ENCODE data around the gene LMO1.

The LMO1 gene

GRCh38 chr11:8225589-8226036 is 38.1 kb downstream of the LMO1 start:
- no peaks in the 10 kb centered on the region for H3K4me1 ChIP-seq (ENCODE audit: control insufficient read depth, low read length)
- no peaks in the 10 kb centered on the region for H3K79me2 ChIP-seq (ENCODE audit: control insufficient read depth, low read length)
- H3K4me3 ChIP-seq (ENCODE audit: low read length): no peak overlapping the region
- H3K4me2 ChIP-seq (ENCODE audit: low read length): no peak overlapping the region
- no peak overlapping the region for H3K27ac ChIP-seq (ENCODE audit: low read depth, low read length)
- no peaks in the 10 kb centered on the region for H4K20me1 ChIP-seq (ENCODE audit: control insufficient read depth, insufficient read depth, low read depth, low read length)
- H3K9me2 ChIP-seq (replicated peaks; ENCODE audit: control insufficient read depth, low read length): no peaks in the 10 kb centered on the region
- H3K9me3 ChIP-seq (ENCODE audit: control insufficient read depth, insufficient read depth, low read length): no peaks in the 10 kb centered on the region
- no peaks in the 10 kb centered on the region for H3F3A ChIP-seq (ENCODE audit: control insufficient read depth, insufficient read depth)
- H3K27me3 ChIP-seq (ENCODE audit: control insufficient read depth, low read length): no peaks in the 10 kb centered on the region
- no peaks in the 10 kb centered on the region for H3K36me3 ChIP-seq (ENCODE audit: control insufficient read depth, low read length)
- TF ChIP-seq EZH2phosphoT487 (IDR thresholded peaks at IDR 0.05; ENCODE audit: borderline replicate concordance, low read length) (no peak), CTCF (IDR thresholded peaks at IDR 0.05; ENCODE audit: low read depth, low read length, poor library complexity, severe bottlenecking) (peak; percentile 95)

- no peaks in the 10 kb centered on the region for H3K36me3 ChIP-seq (ENCODE audit: control insufficient read depth, low read length)
- H3K4me1 ChIP-seq (ENCODE audit: control insufficient read depth, low read length): no peaks in the 10 kb centered on the region
- H3K9me3 ChIP-seq (ENCODE audit: control insufficient read depth, insufficient read depth, low read length): no peaks in the 10 kb centered on the region
- no peak overlapping the region for H3K4me2 ChIP-seq (ENCODE audit: low read length)
- H3F3A ChIP-seq (ENCODE audit: control insufficient read depth, insufficient read depth): no peaks in the 10 kb centered on the region
- no peak overlapping the region for H3K27ac ChIP-seq (ENCODE audit: low read depth, low read length)
- no peaks in the 10 kb centered on the region for H4K20me1 ChIP-seq (ENCODE audit: control insufficient read depth, insufficient read depth, low read depth, low read length)
- H3K79me2 ChIP-seq (ENCODE audit: control insufficient read depth, low read length): no peaks in the 10 kb centered on the region
- no peak for TF ChIP-seq CTCF (IDR thresholded peaks at IDR 0.05; ENCODE audit: low read depth, low read length, poor library complexity, severe bottlenecking)
- no peak for TF ChIP-seq EZH2phosphoT487 (IDR thresholded peaks at IDR 0.05; ENCODE audit: borderline replicate concordance, low read length)
- H3K27me3 ChIP-seq (ENCODE audit: control insufficient read depth, low read length): no peaks in the 10 kb centered on the region
- no peak overlapping the region for H3K4me3 ChIP-seq (ENCODE audit: low read length)
- no peaks in the 10 kb centered on the region for H3K9me2 ChIP-seq (replicated peaks; ENCODE audit: control insufficient read depth, low read length)
Measured at GRCh38 chr11:8224711-8225110, 39.0 kb downstream of the LMO1 start.

DNA sequence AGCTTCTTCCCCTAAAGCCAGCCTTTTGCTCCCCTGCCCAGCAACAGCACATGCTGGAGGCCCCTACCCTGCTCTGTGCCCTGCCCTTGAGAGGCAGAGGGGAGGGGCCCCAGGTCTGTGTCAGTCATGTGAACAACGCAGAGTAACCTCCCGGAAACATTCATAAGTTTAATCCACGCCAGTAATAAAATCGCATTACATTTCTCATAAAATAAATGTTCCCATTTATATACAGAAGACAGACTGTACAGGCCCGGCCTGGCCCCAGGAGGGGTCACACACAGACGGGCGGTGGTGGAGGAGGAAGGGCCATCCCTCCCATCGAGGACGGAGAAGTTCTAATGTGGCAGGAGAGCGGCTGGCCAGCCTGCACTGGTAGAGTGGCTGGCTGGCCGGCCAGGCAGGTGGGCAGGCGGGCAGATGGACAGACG is 39.5 kb downstream of the LMO1 start:
- H3K4me2 ChIP-seq (ENCODE audit: low read length): no peak overlapping the region
- H3F3A ChIP-seq (ENCODE audit: control insufficient read depth, insufficient read depth): no peaks in the 10 kb centered on the region
- no peaks in the 10 kb centered on the region for H3K27me3 ChIP-seq (ENCODE audit: control insufficient read depth, low read length)
- TF ChIP-seq CTCF (IDR thresholded peaks at IDR 0.05; ENCODE audit: low read depth, low read length, poor library complexity, severe bottlenecking) (no peak), EZH2phosphoT487 (IDR thresholded peaks at IDR 0.05; ENCODE audit: borderline replicate concordance, low read length) (no peak)
- no peak overlapping the region for H3K27ac ChIP-seq (ENCODE audit: low read depth, low read length)
- H3K9me2 ChIP-seq (replicated peaks; ENCODE audit: control insufficient read depth, low read length): no peaks in the 10 kb centered on the region
- H3K4me1 ChIP-seq (ENCODE audit: control insufficient read depth, low read length): no peaks in the 10 kb centered on the region
- H3K36me3 ChIP-seq (ENCODE audit: control insufficient read depth, low read length): no peaks in the 10 kb centered on the region
- no peaks in the 10 kb centered on the region for H4K20me1 ChIP-seq (ENCODE audit: control insufficient read depth, insufficient read depth, low read depth, low read length)
- H3K4me3 ChIP-seq (ENCODE audit: low read length): no peak overlapping the region
- H3K9me3 ChIP-seq (ENCODE audit: control insufficient read depth, insufficient read depth, low read length): no peaks in the 10 kb centered on the region
- no peaks in the 10 kb centered on the region for H3K79me2 ChIP-seq (ENCODE audit: control insufficient read depth, low read length)

GRCh38 chr11:8223513-8223900 is 40.2 kb downstream of the LMO1 start:
- no peaks in the 10 kb centered on the region for H3K4me1 ChIP-seq (ENCODE audit: control insufficient read depth, low read length)
- no peaks in the 10 kb centered on the region for H3K36me3 ChIP-seq (ENCODE audit: control insufficient read depth, low read length)
- H3K27ac ChIP-seq (ENCODE audit: low read depth, low read length): no peak overlapping the region
- H3K27me3 ChIP-seq (ENCODE audit: control insufficient read depth, low read length): no peaks in the 10 kb centered on the region
- H3K79me2 ChIP-seq (ENCODE audit: control insufficient read depth, low read length): no peaks in the 10 kb centered on the region
- no peaks in the 10 kb centered on the region for H3F3A ChIP-seq (ENCODE audit: control insufficient read depth, insufficient read depth)
- H3K4me2 ChIP-seq (ENCODE audit: low read length): no peak overlapping the region
- H3K9me2 ChIP-seq (replicated peaks; ENCODE audit: control insufficient read depth, low read length): no peaks in the 10 kb centered on the region
- TF ChIP-seq EZH2phosphoT487 (IDR thresholded peaks at IDR 0.05; ENCODE audit: borderline replicate concordance, low read length) (no peak), CTCF (IDR thresholded peaks at IDR 0.05; ENCODE audit: low read depth, low read length, poor library complexity, severe bottlenecking) (no peak)
- H4K20me1 ChIP-seq (ENCODE audit: control insufficient read depth, insufficient read depth, low read depth, low read length): no peaks in the 10 kb centered on the region
- no peak overlapping the region for H3K4me3 ChIP-seq (ENCODE audit: low read length)
- no peaks in the 10 kb centered on the region for H3K9me3 ChIP-seq (ENCODE audit: control insufficient read depth, insufficient read depth, low read length)
